Measurements from ENCODE around the gene IMPA2.

The IMPA2 gene

DNA sequence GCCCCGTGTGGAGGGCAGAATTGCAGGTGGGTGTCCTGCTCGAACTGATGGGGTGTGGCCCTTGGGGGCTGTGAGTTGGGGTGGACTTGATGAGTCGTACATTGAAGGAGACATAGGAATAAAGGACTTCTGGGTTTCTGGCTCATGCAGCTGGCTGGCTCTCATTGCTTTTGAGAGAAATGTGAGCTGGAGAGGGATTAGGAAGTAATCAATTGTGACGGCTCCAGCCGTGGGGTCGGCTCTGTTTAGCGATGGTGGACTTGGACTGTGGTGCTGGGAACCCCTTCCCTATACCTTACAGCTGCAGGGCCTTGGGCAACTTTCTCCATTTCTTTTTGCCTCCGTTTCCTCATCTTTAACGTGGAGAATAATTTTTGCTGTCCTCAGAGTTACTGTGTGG lies 9.2 kb downstream of the IMPA2 start:
- DNase-seq (ENCODE audit: low read depth): no peak

DNA sequence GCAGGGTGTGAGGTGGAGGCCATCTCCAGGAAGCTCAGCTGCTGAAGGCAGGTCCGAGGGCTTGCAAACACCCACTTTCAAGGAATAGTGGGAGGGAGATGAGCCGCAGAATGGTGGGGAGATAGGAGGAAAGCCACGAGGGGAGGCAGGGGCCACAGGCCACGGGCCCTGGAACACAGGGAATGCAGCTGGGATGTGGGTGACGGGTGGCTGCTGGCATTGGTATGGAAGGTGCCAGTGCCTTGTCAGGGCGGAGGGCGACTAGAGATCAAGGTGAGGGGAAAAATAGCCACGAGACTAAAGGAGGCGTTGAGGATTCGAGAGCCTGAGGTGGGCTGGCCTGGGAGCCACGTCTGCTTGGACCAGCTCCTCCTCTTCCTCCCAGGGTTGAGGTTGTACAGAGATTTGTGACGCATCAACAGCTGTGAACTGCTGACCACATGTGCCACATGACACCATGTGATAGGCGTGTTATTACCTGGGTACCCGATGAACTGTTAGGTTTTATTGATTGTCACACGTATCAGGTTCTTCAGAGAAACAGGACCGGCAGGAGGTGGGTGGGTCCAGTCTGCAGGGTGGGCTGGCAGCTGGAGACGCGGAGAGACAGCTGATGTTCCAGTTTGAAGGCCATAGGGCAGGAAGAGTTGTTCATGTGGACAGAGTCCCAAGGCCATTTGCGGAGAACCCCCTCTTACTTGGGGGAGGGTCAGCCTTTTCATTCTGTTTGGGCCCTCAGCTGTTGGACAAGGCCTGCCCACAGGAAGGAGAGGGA lies 9.9 kb downstream of the IMPA2 start:
- no peak for DNase-seq (ENCODE audit: low read depth)

DNA sequence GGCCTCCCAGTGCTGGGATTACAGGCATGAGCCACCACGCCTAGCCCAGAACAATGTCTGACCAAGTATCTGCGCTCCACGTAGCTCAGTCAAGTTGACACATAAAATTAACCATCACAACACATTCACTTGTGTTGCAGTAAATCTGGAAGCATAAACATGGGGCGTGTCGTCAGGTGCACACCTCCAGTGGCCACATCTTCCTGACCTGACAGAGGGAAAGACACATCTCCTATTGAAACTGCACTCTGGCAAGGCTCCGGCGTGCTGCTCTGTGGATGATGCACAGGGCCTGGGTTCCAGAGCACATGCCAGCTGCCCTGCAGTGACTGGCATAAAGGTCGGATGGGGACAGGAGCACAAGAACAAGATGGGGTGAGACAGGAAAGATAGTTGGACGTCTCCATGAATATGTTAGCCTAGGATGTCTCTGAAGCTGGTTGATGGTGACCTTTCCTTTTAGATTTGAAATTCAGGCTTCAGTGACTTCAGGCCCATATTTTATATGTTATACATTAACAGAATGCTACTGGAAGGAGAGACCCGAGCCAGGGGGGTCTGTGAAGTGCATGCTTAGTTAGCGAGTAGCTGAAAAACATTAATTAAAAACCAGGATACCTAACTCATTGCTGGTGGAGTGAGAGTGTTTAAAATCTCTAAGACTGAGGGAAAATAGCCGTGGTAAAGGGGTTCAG lies 10.9 kb downstream of the IMPA2 start:
- DNase-seq (ENCODE audit: low read depth): no peak

DNA sequence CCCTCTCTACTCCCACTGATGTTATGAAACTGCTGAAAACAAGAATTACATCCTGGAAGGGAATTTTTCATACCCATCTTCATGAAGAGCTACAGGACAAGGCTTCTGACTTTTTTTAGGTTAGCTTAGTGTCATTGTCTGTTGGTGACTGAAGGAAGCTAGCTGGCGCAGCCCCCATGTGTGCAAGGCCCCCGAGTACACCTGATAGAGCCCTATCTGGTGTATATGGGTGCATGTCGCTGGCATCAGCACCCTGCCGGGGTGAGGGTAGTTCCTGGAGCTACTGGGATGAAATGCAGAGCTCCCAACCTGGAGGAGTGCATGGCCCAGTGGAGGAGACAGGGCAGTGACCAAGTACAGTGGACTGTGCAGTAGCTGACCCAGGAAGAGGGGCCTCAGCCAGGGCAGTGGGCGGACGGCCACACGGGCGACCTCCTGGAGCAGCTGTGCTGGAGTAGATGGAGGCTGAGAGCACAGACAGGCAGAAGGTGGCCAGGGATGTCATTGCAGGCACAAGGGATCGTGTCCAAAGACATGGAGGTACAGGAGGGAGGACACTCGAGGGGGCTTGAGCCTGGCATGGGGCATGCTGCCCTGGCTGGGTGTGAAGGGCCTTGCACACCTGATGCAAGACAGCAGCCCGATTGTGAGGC lies 12.1 kb downstream of the IMPA2 start:
- DNase-seq (ENCODE audit: low read depth): no peak

DNA sequence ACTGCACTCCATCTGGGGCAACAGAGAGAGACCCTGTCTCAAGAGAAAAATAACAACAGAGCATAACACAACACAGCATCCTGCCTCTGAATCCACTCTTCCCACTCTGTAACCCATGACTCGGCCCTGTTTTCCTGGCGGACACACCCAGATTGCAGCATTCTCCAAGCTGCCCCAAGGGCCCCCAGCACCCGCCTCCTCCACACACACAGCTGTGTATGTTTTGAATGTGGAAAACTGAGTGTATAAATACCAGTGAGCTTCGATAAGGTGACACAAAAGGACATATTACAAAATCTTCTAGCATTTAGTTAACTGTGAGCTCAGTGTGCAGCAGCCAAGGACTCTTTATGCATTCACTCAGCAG lies 13.0 kb downstream of the IMPA2 start:
- DNase-seq (ENCODE audit: low read depth): peak; percentile 90

DNA sequence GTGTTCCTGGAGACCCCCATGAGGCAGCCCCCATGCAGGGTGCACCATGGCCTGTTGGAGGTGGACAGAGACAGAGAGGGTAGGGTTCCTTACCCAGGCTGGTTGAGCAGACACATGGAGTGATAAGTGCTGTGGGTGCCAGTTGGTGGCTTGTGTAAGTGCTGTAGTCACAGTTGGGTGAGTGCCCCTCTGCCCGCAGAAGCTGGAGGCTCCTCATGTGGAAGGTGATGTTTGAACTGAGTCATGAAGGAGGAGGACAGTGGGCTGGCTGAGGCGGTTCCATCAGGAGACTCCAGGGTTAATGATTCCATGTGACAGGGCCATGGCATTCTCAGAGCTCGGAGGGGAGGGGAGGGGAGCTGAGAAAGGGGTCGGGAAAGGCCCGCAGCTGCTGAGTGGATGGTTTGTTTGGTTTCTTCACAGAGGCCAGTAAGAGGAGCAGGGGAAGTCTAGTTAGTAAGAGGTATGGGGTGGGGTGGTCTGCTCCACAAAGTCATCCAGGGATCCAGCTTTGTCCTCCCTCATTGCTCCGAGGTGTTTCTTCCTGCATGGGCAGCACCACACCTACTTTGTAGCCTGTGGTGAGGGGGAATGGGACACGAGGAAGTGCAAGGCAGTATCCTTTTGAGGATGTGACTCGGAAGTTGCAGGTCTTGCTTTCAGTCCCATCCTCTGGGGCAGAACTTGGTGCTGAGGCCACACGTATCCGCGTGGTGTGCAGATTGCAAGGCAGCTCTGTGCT lies 13.6 kb downstream of the IMPA2 start:
- no peak for DNase-seq (ENCODE audit: low read depth)

DNA sequence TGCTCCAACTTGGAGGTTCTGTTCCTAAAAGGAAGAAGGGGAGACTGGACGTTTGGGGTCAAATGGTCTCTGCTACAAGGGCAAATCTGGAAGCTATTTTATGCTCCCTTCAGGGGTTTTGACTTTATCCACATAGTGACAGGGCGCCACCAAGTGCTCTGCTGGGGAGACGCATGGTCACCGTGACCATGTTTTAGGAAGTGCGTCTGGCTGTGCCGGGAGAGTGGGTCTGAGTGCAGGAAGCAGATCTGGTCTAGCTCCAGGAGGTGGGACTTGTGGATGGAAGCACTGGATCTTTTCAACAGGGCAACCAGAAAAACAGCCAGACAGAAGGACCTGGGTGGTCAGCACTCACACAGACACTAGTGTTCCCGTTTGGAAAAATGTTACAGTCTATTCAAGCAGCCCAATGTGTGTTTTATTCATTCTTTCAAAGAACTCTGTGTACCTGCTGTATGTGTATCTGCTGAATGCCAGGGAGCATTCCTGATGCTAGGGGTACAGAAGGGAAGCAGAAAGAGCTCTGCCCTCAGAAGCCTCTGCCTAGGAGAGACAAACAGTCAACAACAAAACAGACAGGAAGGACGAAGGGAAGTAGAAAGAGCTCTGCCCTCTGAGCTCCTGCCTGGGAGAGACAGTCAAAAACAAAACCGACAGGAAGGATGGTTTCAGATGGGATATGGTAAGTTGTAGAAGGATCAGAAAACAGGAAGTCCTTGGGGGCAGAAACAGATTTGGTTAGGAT lies 14.3 kb downstream of the IMPA2 start:
- peak; percentile 70 for DNase-seq (ENCODE audit: low read depth)

DNA sequence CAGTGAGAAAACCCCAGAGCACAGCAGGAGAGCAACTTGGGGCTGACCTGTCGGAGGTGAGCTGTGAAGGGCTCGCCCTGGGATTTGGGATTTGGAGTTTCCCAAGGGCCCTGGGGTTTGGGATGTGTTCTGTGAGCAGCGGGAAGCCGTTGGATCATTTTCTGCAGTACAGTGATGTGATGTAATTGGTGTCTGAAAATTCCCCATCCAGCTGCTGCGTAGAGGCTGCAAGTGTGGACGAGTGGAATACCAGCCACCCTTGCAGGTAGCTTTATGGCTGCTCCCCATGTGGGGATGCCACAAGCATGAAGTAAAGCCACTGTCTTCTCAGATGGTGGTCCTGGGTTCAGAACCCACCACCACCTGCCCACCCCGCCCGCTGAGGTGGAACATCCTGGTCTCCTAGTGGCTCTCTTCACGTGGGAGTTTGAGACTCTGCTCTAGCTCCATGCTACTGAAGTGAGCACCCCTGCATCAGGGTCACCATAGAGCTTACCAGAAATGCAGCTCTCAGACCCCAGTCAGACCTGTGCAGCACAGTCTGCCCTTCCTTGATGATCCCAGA lies 15.0 kb downstream of the IMPA2 start:
- DNase-seq (ENCODE audit: low read depth): no peak

DNA sequence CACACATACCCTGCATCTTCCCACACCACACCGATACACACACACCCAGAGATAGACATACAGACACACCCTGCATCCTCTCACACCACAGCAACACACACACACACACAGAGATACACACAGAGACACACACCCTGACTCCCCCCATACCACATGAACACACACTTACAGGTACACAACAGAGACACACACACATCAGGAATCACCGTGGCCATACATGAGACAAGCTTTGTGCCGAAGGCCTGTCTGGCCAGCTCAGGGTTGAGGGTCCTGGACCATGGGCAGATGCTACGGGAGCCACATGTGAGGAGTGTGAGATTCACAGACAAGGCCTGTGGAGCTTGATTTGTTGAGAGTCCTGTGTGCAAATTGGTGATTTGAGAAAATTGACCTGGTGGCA lies 15.6 kb downstream of the IMPA2 start:
- DNase-seq (ENCODE audit: low read depth): no peak

DNA sequence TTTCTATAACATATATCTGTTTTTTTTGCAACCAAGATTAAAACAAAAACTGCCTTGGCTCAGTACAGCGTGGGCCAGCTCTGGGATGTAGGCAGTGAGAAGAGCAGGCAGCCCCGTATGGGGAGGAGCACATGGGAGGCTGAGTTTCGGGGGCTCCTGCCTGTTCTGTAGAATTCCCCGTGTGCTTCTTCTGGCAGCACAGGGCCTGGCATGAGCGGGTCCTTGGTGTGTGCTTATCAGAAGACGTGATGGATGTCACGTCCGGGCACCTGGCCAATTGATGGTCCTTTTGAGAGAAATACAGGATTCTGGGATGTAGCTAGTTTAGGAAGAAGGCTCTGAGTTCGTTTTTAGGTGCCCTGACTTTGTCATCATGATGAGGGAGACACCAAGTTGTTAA lies 16.2 kb downstream of the IMPA2 start:
- no peak for DNase-seq (ENCODE audit: low read depth)

DNA sequence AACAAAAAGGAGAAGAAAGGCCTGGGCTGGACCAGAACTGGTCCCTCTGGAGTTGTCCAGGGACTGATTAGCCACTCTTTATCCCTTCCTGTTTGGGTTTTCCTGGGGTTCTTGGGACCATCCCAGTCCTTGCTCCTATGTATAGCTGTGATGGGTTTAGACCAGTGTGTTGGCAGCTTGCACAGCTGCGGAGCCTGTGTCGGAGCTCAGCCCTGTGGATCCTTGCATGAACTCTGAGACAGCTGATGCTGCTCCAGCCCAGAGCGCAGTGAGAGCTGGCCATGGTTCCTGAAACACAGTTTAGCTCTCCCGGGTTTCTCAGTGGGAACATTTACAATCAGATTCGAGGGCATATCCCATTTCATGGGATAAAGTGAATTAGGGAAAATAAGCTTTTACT lies 16.9 kb downstream of the IMPA2 start:
- DNase-seq (ENCODE audit: low read depth): no peak

DNA sequence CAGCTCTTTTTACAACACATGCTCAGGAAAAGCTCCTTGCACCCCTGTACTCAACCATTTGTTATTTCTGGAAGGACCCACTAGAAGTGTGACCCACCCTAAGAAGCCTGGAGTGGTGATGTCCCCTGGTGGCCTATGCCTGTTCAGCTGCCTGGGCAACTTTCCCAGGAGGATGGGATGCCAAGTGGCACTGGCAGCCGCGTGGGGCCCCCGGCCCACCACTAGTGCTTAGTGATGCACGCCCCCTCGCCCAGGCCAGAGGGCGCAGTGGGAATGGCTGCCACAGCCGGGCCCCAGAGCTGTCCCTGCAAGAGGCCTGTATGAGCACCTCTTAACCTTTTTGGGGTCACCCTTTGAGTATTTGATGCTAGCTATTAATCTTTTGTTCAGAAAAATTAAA lies 18.1 kb downstream of the IMPA2 start:
- no peak for DNase-seq (ENCODE audit: low read depth)

DNA sequence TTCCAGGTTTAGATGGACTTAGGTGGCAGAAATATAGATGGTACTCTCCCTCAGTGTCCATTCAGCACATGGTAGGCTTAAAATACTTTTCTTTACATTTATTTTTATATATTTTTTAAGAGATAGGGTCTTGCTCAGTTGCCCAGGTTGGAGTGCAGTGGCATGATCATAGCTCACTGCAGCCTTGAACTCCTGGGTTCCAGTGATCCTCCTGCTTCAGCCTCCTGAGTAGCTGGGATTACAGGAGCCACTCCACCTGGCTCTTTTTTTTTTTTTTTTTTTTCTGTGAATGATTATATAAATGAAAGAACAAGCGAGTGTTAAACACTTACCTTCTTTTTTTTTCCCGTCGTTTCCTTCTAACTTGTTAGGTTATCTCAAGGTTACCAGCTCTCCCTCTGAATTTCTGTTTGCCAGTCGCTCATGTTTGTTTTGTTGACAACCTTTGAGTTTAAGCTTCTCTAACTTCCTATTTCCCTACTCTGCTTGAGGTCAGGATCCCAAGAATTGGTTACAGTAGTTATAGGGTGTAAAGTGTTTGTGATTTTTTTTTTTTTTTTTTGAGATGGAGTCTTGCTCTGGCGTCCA lies 18.9 kb downstream of the IMPA2 start:
- no peak for DNase-seq (ENCODE audit: low read depth)

DNA sequence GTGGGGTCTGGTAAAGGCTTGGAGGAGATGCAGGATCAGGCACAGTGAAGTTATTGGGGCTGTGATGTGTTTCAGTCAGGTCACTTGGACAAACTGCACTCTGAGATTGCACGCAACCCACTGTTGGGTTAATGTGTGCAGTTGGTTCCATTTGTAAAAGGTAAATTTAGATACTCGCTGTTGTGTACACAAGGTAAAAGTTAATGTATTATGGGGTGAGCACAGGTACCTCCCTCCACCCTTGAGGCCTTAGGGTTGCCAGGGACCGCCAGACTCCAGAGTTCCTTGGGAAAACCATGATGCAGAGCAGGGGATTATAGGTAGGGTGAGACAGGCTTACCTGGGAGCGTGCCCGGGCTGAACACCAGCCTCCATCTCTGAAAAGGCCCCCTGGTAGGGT lies 20.1 kb downstream of the IMPA2 start:
- no peak for DNase-seq (ENCODE audit: low read depth)

DNA sequence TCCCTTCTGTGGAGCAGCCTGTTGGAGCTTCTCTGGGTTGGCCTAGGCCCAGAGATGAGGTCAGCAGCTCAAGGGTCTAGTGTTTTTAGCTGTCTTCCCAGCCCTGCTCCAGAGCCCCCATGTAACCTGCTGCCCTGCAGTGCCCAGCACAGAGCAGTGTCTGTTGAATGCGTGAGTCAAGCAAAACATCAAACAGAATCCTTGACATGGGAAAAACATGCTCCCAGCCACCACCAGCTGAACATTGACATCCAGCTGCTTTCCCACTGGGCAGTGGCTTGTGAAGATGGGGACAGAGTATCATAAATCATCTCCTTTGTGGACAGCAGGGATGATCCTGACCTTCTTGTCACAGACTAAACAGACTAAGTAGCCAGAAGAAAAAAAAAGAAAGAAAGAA lies 22.6 kb downstream of the IMPA2 start:
- DNase-seq (ENCODE audit: low read depth): no peak

DNA sequence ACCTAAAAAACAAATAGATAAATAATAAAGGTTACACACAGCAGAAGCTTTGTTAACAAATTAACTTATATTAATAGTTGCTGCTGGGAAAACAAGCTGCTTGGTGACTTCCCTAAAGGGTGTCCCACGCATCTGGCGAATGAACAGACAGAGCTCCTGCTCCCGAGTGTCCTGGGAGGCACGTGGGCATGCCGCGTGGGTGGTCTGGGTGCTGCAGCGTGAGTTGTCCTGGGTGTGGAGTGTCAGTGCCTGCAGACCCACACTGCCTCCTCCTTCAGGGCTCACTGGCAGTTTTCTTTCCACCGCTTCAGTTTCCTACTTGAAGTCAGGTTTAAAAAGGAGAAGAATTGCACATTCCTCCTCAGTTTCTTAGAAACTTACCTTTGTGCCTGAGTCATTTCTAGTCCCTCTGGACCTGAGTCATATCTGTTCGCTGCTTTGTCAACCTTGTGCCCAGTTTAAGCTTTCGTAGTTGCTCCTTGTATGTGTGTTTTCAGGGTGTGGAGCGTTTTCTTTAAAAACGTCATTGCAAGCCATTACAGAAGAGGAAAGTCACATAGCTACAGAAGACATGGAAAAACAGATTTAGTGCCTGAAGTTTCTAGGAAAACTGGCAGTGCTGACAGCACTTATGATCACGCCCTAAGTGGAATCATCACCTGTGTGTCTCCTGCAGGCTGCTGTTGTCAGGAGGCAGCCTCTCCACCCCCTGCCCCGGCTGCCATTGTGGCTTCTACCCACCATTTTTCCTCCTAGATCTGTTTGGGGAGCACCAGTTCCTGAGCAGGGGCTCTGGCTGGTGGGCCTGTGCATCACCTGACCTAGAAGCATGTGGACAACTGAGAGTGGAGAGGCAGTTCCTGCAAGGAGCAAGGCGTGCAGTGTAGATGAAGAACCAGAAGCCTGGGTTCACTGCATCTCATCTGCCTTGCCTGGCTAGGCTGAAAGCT lies 24.5 kb downstream of the IMPA2 start:
- no peak for DNase-seq (ENCODE audit: low read depth)

DNA sequence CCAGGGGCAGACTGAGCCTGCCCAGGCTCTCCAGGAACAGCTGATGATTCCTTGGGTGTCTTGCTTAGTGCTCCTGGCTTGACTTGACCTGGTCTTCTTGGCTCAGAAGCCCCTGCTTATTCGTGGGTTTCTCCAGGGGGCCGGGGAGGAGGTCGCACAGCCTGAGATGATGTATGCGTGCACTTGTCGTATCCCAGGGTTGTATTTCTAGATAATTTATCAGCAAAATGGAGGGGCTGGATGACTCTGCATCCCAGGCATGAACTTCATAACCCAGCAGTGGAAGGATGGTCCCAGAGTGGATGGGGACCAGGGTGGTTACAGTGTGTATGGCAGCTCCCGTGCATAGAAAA lies 25.2 kb downstream of the IMPA2 start:
- no peak for DNase-seq (ENCODE audit: low read depth)

DNA sequence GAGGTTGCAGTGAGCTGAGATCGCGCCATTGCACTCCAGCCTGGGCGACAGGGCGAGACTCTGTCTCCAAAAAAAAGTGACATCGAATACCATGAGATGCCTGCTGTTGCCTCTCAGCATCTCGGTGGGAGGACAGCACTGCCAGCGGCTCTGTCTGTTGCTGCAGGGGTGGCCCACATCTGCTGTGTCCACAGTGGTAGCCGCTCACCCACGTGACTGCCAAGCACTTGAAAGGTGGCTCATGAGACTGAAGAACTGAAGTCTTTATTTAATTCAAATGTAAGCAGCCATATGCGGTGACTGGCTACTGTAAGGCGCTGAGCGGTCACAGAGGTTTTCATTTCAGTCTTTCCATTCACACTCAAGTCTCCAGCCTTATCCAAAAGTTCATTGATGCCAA lies 25.8 kb downstream of the IMPA2 start:
- no peak for DNase-seq (ENCODE audit: low read depth)

DNA sequence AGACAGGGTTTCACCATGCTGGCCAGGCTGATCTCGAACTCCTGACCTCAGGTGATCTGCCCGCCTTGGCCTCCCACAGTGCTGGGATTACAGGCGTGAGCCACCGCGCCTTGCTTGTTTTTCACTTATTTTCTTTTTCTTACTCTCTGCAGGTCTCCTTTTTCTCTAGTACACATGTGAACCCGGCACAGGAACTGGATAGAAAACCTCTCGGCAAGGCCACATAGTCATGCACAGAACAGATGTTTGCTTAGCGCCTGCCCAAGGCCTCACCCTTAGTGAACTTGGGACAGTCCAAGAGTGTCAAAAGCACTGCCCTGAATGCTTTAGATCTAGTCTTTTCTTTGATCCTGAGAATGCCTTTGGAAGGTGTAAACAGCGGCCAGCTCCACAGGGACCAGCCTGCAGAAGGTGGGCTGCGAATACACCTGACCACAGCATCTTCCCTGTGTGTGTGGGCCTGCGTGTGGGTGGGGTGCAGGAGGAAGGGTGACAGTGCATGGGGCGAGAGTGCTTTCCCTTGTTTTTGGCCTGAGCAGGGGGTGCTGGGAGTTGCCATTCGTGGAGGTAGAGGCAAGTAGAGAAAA lies 27.0 kb downstream of the IMPA2 start:
- no peak for DNase-seq (ENCODE audit: low read depth)
